ENCODE measurements around the gene GNB5.

Gene GNB5

GRCh38 chr15:52067545-52067926, 123.7 kb downstream of the GNB5 start:
- Histone ChIP-seq H3K4me3 (no peak overlapping the region), H3K9me3 (no peaks in the 10 kb centered on the region), H3K4me1 (no peaks in the 10 kb centered on the region), H3K36me3 (replicated peaks) (peaks cover 20% of the 10 kb centered on the region), H3K27me3 (ENCODE audit: low read depth) (no peaks in the 10 kb centered on the region)
- DNase-seq (ENCODE audit: low spot score in 2 of 2): no peak
- in situ Hi-C loops (cut with MboI; ENCODE audit: low sequenced_read_pairs): no loop called here

- Histone ChIP-seq H3K36me3 (replicated peaks) (peaks cover 22% of the 10 kb centered on the region), H3K4me1 (no peaks in the 10 kb centered on the region), H3K27me3 (ENCODE audit: low read depth) (no peaks in the 10 kb centered on the region), H3K9me3 (no peaks in the 10 kb centered on the region), H3K4me3 (no peak overlapping the region)
- DNase-seq (ENCODE audit: low spot score in 2 of 2): no peak
- in situ Hi-C loops (cut with MboI; ENCODE audit: low sequenced_read_pairs): no loop called here
Measured at GRCh38 chr15:52066842-52067544, 124.2 kb downstream of the GNB5 start.

All from HAP-1 (cell line).